ENCODE measurements around the gene CALHM2. TPM values are rescaled to one million over a fixed set of nuclear protein-coding genes. Genes with fewer than 3 reads are reported as not detected.

The CALHM2 gene
- polyA plus RNA-seq, 1 donor (not counting 4 experiments of a cell fraction or from before 2014, with no cell fraction given) = 0.92 TPM

DNA sequence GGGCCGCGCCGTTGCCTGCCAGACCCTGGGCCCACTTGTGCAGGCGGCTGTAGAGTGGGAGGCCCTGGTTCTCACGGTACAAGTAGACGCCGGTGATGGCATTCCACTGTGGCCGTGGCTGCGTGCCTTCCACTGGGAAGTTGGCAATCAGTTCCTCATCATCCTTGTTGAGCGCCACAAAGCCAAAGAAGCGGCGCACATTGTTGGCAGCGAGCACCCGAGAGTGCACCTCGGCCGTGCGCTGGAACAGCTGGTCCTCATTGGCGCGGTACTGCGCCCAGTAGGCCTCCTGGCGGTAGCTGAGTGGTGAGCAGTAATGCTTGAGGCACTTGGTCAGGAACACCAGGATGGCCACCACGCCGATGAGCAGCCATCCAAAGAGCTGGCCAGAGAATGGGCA lies 5.0 kb downstream of the CALHM2 start:
- Histone ChIP-seq H3K9me1 (ENCODE audit: control insufficient read depth, extremely low read depth, insufficient read depth, low read length) (no peaks in the 10 kb centered on the region), H2AFZ (ENCODE audit: control insufficient read depth, low read length) (no peak overlapping the region), H3K4me1 (ENCODE audit: control insufficient read depth, extremely low read depth, insufficient read depth, low read length) (peaks cover 14% of the 10 kb centered on the region), H3K9me3 (ENCODE audit: control insufficient read depth, low read depth, low read length) (no peaks in the 10 kb centered on the region), H3K4me3 (ENCODE audit: control insufficient read depth in 2 of 3, extremely low read depth in 1 of 3, insufficient read depth in 2 of 3, low read depth in 1 of 3, low read length in 3 of 3) (no peak overlapping the region), H4K20me1 (ENCODE audit: control insufficient read depth, extremely low read depth, insufficient read depth, low read length) (no peaks in the 10 kb centered on the region), H3K9ac (ENCODE audit: control insufficient read depth, extremely low read depth, insufficient read depth, low read length) (no peak overlapping the region), H3K27me3 (ENCODE audit: control insufficient read depth, extremely low read depth, insufficient read depth, low read length) (no peaks in the 10 kb centered on the region), H3K36me3 (ENCODE audit: control insufficient read depth in 2 of 2, extremely low read depth in 1 of 2, insufficient read depth in 2 of 2, low read length in 2 of 2) (peaks cover 45 to 46% of the 10 kb centered on the region in 2 experiments), H3K79me2 (ENCODE audit: control insufficient read depth, insufficient read depth, low read length) (no peaks in the 10 kb centered on the region), H3K4me2 (ENCODE audit: control insufficient read depth, extremely low read depth, insufficient read depth, low read depth, low read length) (no peak overlapping the region), H3K27ac (ENCODE audit: control insufficient read depth, insufficient read depth, low read length) (no peak overlapping the region)
- DNase-seq (ENCODE audit: low read depth, low spot score) (no peak), FAIRE-seq (no peak)
- no peak for TF ChIP-seq EZH2 (IDR thresholded peaks at IDR 0.05; ENCODE audit: low read length)
- TF ChIP-seq, protein P1, sequence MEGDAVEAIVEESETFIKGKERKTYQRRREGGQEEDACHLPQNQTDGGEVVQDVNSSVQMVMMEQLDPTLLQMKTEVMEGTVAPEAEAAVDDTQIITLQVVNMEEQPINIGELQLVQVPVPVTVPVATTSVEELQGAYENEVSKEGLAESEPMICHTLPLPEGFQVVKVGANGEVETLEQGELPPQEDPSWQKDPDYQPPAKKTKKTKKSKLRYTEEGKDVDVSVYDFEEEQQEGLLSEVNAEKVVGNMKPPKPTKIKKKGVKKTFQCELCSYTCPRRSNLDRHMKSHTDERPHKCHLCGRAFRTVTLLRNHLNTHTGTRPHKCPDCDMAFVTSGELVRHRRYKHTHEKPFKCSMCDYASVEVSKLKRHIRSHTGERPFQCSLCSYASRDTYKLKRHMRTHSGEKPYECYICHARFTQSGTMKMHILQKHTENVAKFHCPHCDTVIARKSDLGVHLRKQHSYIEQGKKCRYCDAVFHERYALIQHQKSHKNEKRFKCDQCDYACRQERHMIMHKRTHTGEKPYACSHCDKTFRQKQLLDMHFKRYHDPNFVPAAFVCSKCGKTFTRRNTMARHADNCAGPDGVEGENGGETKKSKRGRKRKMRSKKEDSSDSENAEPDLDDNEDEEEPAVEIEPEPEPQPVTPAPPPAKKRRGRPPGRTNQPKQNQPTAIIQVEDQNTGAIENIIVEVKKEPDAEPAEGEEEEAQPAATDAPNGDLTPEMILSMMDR (optimal IDR thresholded peaks at IDR 0.05 in 1 of 3, IDR thresholded peaks at IDR 0.05 in 1 of 3, conservative IDR thresholded peaks at IDR 0.05 in 1 of 3; ENCODE audit: extremely low read depth in 1 of 3, insufficient read depth in 2 of 3, low read length in 3 of 3) = no peak
- dilution Hi-C loops (cut with MboI; ENCODE audit: extremely low pct_ligation_motif_present, low sequenced_read_pairs) = no loop called here

DNA sequence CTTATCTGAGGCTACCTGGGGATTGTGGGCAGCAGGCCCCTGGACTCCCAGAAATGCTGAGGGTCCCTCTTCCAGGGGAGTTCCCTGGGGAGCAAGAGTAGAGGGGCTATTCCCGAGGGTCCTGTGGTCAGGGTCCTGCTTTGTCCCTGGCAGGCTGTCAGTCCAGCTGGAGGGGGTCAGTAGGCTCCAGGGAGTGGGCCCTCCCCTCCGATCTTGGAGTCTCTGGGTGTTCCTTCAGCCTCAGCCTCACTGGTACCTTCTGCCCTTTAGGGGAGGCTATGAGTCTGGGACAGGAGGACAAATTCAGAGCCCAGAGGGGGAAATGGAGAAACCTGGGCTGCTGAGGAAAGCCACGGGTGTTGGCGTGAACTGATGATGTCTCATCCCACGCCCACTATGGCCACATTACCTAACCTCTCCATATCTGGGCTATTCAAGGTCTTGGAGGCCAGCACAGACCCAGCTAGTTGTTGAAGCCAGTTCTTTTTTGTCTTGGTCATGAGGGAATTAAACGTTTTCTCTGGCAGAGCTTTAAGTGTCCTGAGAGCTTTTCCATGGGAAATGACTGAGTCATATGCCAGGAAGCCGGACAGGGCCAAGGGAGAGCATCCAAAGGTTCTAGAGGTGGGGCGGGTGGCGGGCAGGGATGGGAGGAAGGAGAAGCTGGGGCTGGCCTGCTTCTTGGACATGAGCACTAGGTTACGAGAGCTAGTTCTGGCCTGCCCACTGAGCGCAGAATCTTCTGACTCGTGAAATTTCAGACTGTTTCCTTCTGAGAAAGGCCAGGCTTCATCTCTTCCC lies 6.2 kb downstream of the CALHM2 start:
- Histone ChIP-seq H3K36me3 (ENCODE audit: control insufficient read depth in 2 of 2, extremely low read depth in 1 of 2, insufficient read depth in 2 of 2, low read length in 2 of 2) (peaks cover 51 to 52% of the 10 kb centered on the region in 2 experiments), H4K20me1 (ENCODE audit: control insufficient read depth, extremely low read depth, insufficient read depth, low read length) (no peaks in the 10 kb centered on the region), H3K9me1 (ENCODE audit: control insufficient read depth, extremely low read depth, insufficient read depth, low read length) (no peaks in the 10 kb centered on the region), H3K9me3 (ENCODE audit: control insufficient read depth, low read depth, low read length) (no peaks in the 10 kb centered on the region), H3K4me2 (ENCODE audit: control insufficient read depth, extremely low read depth, insufficient read depth, low read depth, low read length) (no peak overlapping the region), H3K27me3 (ENCODE audit: control insufficient read depth, extremely low read depth, insufficient read depth, low read length) (no peaks in the 10 kb centered on the region), H3K4me1 (ENCODE audit: control insufficient read depth, extremely low read depth, insufficient read depth, low read length) (peaks cover 1% of the 10 kb centered on the region), H3K27ac (ENCODE audit: control insufficient read depth, insufficient read depth, low read length) (no peak overlapping the region), H3K79me2 (ENCODE audit: control insufficient read depth, insufficient read depth, low read length) (no peaks in the 10 kb centered on the region), H3K4me3 (ENCODE audit: control insufficient read depth in 2 of 3, extremely low read depth in 1 of 3, insufficient read depth in 2 of 3, low read depth in 1 of 3, low read length in 3 of 3) (no peak overlapping the region), H2AFZ (ENCODE audit: control insufficient read depth, low read length) (no peak overlapping the region), H3K9ac (ENCODE audit: control insufficient read depth, extremely low read depth, insufficient read depth, low read length) (no peak overlapping the region)
- TF ChIP-seq, protein P1 (optimal IDR thresholded peaks at IDR 0.05 in 1 of 3, IDR thresholded peaks at IDR 0.05 in 1 of 3, conservative IDR thresholded peaks at IDR 0.05 in 1 of 3; ENCODE audit: extremely low read depth in 1 of 3, insufficient read depth in 2 of 3, low read length in 3 of 3) = no peak
- no peak for TF ChIP-seq EZH2 (IDR thresholded peaks at IDR 0.05; ENCODE audit: low read length)
- FAIRE-seq = no peak
- dilution Hi-C loops (cut with MboI; ENCODE audit: extremely low pct_ligation_motif_present, low sequenced_read_pairs) = no loop called here
- no peak for DNase-seq (ENCODE audit: low read depth, low spot score)

Data from keratinocyte (primary cell).